ENCODE results near the gene ITPR2.

GRCh38 chr12:26370098-26370497, 462.9 kb downstream of the ITPR2 start:
- TF ChIP-seq POLR2AphosphoS5 (IDR thresholded peaks at IDR 0.05; ENCODE audit: low read depth, low read length): no peak
- no peak for TF ChIP-seq POLR2A (IDR thresholded peaks at IDR 0.05; ENCODE audit: low read depth, low read length)

Data from GM12892 (cell line).